ENCODE data around the gene RAPGEF1. TPM values are rescaled to one million over a fixed set of nuclear protein-coding genes. Genes with fewer than 3 reads are reported as not detected.
A peak's percentile ranks its signal among the peaks of the same experiment; 100 is the strongest.

Gene RAPGEF1
- total and polyA plus RNA-seq, 10 donors, result 16.9 to 137 (median 104) TPM

DNA sequence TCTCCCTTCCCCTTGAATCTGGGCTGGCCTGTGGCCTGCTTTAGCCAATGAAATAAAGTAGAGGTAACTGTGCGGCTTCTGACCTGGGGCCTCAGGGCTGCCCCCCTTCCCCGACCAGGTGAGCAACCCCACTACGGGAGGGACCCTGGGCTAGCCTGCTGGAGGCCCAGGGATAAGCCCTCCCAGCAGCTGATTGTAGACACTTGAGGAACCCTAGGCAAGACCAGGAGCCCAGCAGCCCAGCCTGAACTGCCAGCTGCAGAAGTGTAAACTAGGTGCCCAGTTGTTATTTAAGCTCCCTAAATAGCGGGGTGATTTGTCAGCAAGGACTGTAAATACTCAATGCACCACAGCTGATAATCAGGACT lies 41.3 kb downstream of the RAPGEF1 start:
- Histone ChIP-seq H3K27ac (peak overlapping the region in 7 of 8 donors; percentile 42 to 93 (median 82)), H3K4me3 (peak overlapping the region in 1 of 8 donors; percentile 47), H3K27me3 (replicated peaks in 1 of 7) (no peaks in the 10 kb centered on the region), H3K36me3 (no peaks in the 10 kb centered on the region), H3K4me1 (peaks cover 32 to 100% (median 87%) of the 10 kb centered on the region in 6 donors), H3K9me3 (no peaks in the 10 kb centered on the region)
- no peak for DNase-seq
- 60 to 75% (median 73%) methylated on average over 3 to 4 of the region's 4 CpGs for WGBS, 5 donors
- intact Hi-C loops (cut with DNase I; ENCODE audit: low total_unique reads), result no loop called here
- TF ChIP-seq POLR2AphosphoS5 (IDR thresholded peaks at IDR 0.05) (peak in 1 of 3 donors; percentile 50), POLR2A (IDR thresholded peaks at IDR 0.05) (no peak)

DNA sequence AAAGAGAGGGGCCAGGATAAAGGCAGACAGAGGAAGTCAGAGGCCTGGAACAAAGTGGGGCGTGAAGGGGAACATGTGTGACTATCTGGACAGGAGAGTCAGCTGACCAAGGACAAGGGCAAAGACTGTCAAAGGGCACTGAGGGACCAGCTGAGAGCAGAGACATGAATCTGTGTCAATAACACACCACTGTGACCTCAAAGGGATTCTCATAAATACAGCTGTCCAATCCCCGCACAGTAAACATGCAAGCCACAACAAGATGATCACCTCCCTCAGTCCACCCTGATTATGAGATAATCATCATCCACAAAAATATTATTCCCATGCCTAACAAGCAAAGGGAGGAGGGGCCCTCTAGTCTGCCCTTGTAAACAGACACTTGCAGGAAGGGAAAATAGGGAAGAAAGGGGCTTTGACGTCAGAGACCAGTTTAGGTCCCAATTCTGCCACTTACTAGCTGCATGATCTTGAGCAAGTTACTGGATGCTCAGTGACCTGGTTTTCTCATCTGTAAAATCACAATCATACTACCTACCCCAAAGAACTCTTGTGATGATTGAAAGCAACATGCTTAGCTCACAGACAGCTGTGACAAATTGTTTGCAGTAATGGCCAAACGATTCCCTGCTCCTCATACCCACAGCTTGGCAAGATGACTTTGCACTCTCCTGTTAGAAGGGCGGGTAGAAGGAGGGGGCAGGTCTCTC lies 41.8 kb downstream of the RAPGEF1 start:
- TF ChIP-seq POLR2AphosphoS5 (IDR thresholded peaks at IDR 0.05), result peak in 1 of 3 donors; percentile 48
- TF ChIP-seq, protein P1, sequence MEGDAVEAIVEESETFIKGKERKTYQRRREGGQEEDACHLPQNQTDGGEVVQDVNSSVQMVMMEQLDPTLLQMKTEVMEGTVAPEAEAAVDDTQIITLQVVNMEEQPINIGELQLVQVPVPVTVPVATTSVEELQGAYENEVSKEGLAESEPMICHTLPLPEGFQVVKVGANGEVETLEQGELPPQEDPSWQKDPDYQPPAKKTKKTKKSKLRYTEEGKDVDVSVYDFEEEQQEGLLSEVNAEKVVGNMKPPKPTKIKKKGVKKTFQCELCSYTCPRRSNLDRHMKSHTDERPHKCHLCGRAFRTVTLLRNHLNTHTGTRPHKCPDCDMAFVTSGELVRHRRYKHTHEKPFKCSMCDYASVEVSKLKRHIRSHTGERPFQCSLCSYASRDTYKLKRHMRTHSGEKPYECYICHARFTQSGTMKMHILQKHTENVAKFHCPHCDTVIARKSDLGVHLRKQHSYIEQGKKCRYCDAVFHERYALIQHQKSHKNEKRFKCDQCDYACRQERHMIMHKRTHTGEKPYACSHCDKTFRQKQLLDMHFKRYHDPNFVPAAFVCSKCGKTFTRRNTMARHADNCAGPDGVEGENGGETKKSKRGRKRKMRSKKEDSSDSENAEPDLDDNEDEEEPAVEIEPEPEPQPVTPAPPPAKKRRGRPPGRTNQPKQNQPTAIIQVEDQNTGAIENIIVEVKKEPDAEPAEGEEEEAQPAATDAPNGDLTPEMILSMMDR (IDR thresholded peaks at IDR 0.05 in 8 of 11, conservative IDR thresholded peaks at IDR 0.05 in 3 of 11), result no peak
- Histone ChIP-seq H3K4me3 (peak overlapping the region in 1 of 8 donors; percentile 47), H3K27ac (peak overlapping the region in 7 of 8 donors; percentile 42 to 93 (median 82)), H3K9me3 (no peaks in the 10 kb centered on the region), H3K4me1 (peaks cover 36 to 100% (median 90%) of the 10 kb centered on the region in 6 donors), H3K36me3 (no peaks in the 10 kb centered on the region), H3K27me3 (replicated peaks in 1 of 7) (no peaks in the 10 kb centered on the region)
- DNase-seq, result no peak
- intact Hi-C loops (cut with DNase I; ENCODE audit: low total_unique reads), result no loop called here
- 41 to 50% (median 43%) methylated on average over 5 of the region's 5 CpGs for WGBS, 5 donors

DNA sequence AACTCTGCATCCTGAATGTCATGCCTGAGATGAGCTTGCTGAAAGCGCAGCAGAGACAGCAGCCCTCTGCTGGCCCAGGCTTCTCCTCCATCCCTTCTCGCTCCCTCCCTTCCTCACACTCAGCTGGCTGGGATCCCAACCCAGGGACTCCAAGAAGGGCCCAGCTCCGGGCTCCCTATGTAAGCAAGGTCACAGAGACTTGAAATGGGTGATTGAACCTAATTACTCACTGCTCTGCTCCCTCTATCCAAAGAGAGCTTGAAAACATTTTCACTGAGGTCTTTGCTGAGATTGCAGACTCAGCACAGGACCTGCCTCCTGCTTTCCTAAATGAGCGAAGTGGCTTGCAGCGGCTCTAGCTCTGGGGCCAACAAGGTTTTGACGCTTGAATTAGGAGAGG lies 42.8 kb downstream of the RAPGEF1 start:
- peaks cover 39 to 100% (median 93%) of the 10 kb centered on the region in 6 donors for H3K4me1 ChIP-seq
- intact Hi-C loops (cut with DNase I; ENCODE audit: low total_unique reads), result no loop called here
- TF ChIP-seq POLR2AphosphoS5 (IDR thresholded peaks at IDR 0.05), result no peak
- peak overlapping the region in 6 of 8 donors; percentile 68 to 93 (median 83) for H3K27ac ChIP-seq
- WGBS, 5 donors, result 81 to 90% (median 86%) methylated on average over 6 of the region's 6 CpGs
- no peaks in the 10 kb centered on the region for H3K36me3 ChIP-seq
- H3K4me3 ChIP-seq, result peak overlapping the region in 1 of 8 donors; percentile 47
- DNase-seq, result no peak
- H3K27me3 ChIP-seq (replicated peaks in 1 of 7), result no peaks in the 10 kb centered on the region
- no peaks in the 10 kb centered on the region for H3K9me3 ChIP-seq

DNA sequence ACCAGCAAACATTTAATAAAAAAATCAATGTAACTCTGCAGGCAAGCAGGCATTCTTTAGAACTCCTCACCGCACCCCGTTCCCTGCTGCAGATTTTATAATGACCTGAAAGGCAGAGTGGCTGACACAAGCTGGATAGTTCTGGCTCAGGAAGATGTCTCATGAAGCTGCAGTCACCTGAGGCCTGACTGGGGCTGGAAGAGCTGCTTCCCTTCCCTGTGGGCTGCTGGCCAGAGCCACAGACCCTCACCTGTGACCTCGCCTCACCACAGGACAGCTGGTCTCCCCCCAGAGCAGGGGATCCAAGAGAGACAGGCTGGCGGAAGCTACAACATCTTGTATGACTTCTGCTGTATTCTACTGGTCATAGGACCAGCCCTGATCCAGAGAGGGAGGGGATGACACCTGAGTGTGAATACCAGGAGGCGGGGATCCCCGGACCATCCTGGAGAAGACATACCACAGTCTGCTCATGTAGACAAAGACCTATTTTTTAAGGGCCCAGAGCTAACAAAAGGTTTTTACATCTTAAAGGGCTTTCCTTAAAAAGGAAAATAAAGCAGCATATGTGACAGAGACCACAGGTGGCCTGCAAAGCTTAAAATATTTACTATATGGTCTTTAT lies 43.9 kb downstream of the RAPGEF1 start:
- Histone ChIP-seq H3K36me3 (no peaks in the 10 kb centered on the region), H3K27me3 (replicated peaks in 1 of 7) (no peaks in the 10 kb centered on the region), H3K4me3 (no peak overlapping the region), H3K27ac (peak overlapping the region in 2 of 8 donors; percentile 4 to 21), H3K4me1 (peaks cover 39 to 100% (median 93%) of the 10 kb centered on the region in 6 donors), H3K9me3 (no peaks in the 10 kb centered on the region)
- intact Hi-C loops (cut with DNase I; ENCODE audit: low total_unique reads), result no loop called here
- no peak for TF ChIP-seq POLR2AphosphoS5 (IDR thresholded peaks at IDR 0.05)
- TF ChIP-seq, protein P1 (IDR thresholded peaks at IDR 0.05 in 8 of 11, conservative IDR thresholded peaks at IDR 0.05 in 3 of 11), result no peak
- TF ChIP-seq POLR2A (IDR thresholded peaks at IDR 0.05), result no peak
- no peak for DNase-seq
- WGBS, 5 donors, result 94 to 97% (median 96%) methylated on average over 4 to 6 of the region's 6 CpGs

DNA sequence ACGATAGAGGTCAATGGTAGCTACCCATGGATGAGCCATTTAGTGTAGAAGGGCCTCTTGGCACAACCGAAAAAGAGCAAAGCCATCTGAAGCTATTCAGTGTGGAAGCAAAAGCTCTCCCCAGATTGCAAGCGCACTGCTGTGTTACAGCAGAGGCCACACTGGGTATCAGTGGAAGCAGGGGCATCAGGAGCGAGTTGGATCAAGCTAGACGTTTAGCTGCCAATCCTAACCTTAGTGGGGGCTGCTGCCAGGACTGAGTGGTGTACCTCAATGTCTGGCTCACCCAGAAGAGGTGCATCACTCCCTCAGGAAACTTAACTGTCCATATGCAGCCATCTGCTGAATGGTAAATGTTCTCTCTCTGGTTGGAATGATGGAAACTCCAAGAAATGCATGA lies 44.5 kb downstream of the RAPGEF1 start:
- DNase-seq, result no peak
- no peaks in the 10 kb centered on the region for H3K27me3 ChIP-seq (replicated peaks in 1 of 7)
- TF ChIP-seq POLR2AphosphoS5 (IDR thresholded peaks at IDR 0.05) (no peak), POLR2A (IDR thresholded peaks at IDR 0.05) (no peak)
- TF ChIP-seq, protein P1 (IDR thresholded peaks at IDR 0.05 in 8 of 11, conservative IDR thresholded peaks at IDR 0.05 in 3 of 11), result no peak
- H3K4me1 ChIP-seq, result peaks cover 43 to 100% (median 93%) of the 10 kb centered on the region in 6 donors
- intact Hi-C loops (cut with DNase I; ENCODE audit: low total_unique reads), result no loop called here
- H3K36me3 ChIP-seq, result no peaks in the 10 kb centered on the region
- H3K9me3 ChIP-seq, result no peaks in the 10 kb centered on the region
- peak overlapping the region in 2 of 8 donors; percentile 4 to 21 for H3K27ac ChIP-seq
- WGBS, 5 donors, result 86 to 91% (median 90%) methylated on average over 5 of the region's 5 CpGs
- H3K4me3 ChIP-seq, result no peak overlapping the region

All from spleen (tissue), 11 donors.